ENCODE results near the gene CAPN1.
A peak's percentile ranks its signal among the peaks of the same experiment; 100 is the strongest.
"Not testable (repeated sequence)": the region's sequence is repeated elsewhere in the genome, so short reads cannot be mapped to it uniquely, and the experiment has no call there.

Gene CAPN1

DNA sequence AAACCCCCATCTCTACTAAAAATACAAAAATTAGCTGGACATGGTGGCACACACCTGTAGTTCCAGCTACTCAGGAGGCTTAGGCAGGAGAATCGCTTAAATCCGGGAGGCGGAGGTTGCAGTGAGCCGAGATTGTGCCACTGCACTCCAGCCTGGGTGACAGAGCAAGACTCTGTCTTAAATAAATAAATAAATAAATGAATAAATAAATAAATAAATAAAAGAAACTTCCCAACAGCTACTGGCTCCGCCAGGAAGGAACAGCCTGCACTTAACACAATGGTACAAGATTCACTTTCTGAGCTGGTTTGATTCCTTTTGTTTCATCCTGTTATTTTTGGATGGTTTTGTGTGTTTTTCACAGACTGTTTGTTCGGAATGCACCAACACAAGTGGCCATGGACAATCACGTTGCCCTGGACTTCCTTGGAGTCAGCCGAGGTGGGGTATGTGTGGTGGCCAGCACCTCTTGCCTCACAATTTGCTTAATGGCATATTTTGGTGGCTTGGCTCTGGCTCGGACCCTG lies 66.5 kb downstream of the CAPN1 start:
- not testable (repeated sequence) for H3K27ac ChIP-seq; DNase-seq (ENCODE audit: low read depth, low spot score)

DNA sequence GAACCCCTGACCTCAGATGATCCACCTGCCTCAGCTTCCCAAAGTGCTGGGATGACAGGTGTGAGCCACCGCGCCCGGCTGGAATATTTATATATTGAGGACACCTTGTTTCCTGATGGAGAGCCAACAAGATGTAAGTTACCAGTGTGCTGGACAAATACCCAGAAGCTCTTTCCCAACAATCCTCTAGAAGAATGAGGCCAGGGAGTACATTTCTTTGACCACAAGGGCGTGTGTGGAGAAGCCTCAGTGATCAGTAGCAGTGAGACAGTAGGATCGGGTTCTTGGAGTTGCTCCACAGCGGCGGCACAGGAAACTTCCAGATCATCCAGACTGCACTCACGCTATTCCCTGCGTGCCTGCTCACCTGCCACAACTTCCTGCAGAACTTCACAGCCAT lies 69.7 kb downstream of the CAPN1 start:
- no peak for DNase-seq (ENCODE audit: low read depth, low spot score)
- no peak overlapping the region for H3K27ac ChIP-seq

- no peak for DNase-seq (ENCODE audit: low read depth, low spot score)
- no peak overlapping the region for H3K27ac ChIP-seq
Observed at GRCh38 chr11:65254724-65255123, 73.0 kb downstream of the CAPN1 start.

GRCh38 chr11:65258988-65259387 lies 77.3 kb downstream of the CAPN1 start:
- no peak overlapping the region for H3K27ac ChIP-seq
- no peak for DNase-seq (ENCODE audit: low read depth, low spot score)

DNA sequence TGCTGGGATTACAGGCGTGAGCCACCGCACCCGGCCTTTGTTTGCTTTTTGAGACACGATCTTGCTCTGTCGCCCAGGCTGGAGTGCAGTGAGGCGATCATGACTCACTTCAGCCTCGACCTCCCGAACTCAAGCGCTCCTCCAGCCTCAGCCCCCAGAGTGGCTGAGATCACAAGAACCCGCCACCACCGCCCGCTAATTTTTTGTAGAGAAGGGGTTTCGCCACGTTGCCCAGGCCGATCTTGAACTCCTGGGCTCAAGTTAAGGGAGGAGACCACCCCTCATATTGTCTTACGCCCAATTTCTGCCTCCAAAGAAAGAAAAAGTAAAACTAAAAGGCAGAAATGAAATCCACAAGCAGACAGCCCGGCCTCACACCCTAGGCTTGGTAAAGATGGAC lies 78.6 kb downstream of the CAPN1 start:
- DNase-seq (ENCODE audit: low read depth, low spot score): no peak
- H3K27ac ChIP-seq: no peak overlapping the region

- DNase-seq (ENCODE audit: low read depth, low spot score): no peak
Observed at GRCh38 chr11:65260756-65261590, 79.2 kb downstream of the CAPN1 start.

More at GRCh38 chr11:65260756-65261590, 79.2 kb downstream of the CAPN1 start:
- peak overlapping the region; percentile 47 for H3K27ac ChIP-seq

Measured in epithelial cell of prostate (primary cell).